MCF 10A (cell line): Measurements from ENCODE around the gene SLC24A1. TPM values are rescaled to one million over a fixed set of nuclear protein-coding genes. Genes with fewer than 3 reads are reported as not detected.

Source experiments
- BruUV-seq: library from RNA; stranded (reverse); fragments of 400-500 nt; replicated peaks from 2 replicates; lab custom pipeline; 2021; lab: Mats Ljungman, UMichigan
- CTCF ChIA-PET: fragments of 300-600 bp; sonication (Branson Sonifier 250); formaldehyde crosslinking; extraction: SDS; loops from one replicate; lab custom pipeline; 2021; ENCODE audit warnings: antibody characterized with exemption, inconsistent platforms; lab: Yijun Ruan, JAX
- POLR2A ChIA-PET: fragments of 300-600, 350-650 bp; sonication (Branson Sonifier 250); formaldehyde crosslinking; extraction: SDS; loops from one replicate; lab custom pipeline; 2020; ENCODE audit warnings: antibody characterized with exemption, inconsistent platforms; lab: Yijun Ruan, JAX
- DNase-seq: peaks from one replicate; pipeline ENCODE4 v3.0.0-alpha.2; 2018; ENCODE audit not compliant: unreplicated experiment
- H3K27ac Mint-ChIP-seq: one replicate; pipeline ENCODE4 v1.8.0; 2022; ENCODE audit warnings: mild to moderate bottlenecking, low read depth, mixed read lengths; ENCODE audit not compliant: unreplicated experiment
- H3K27me3 Mint-ChIP-seq: one replicate; pipeline ENCODE4 v1.8.0; 2022; ENCODE audit warnings: mixed read lengths; ENCODE audit not compliant: insufficient read depth, unreplicated experiment
- H3K36me3 Mint-ChIP-seq: one replicate; pipeline ENCODE4 v1.8.0; 2022; ENCODE audit warnings: mild to moderate bottlenecking, moderate library complexity, mixed read lengths; ENCODE audit not compliant: insufficient read depth, unreplicated experiment
- H3K4me1 Mint-ChIP-seq: one replicate; pipeline ENCODE4 v1.8.0; 2022; ENCODE audit warnings: mixed read lengths; ENCODE audit not compliant: insufficient read depth, unreplicated experiment
- H3K4me3 Mint-ChIP-seq: one replicate; pipeline ENCODE4 v1.8.0; 2022; ENCODE audit warnings: mild to moderate bottlenecking, moderate library complexity, mixed read lengths; ENCODE audit not compliant: unreplicated experiment
- H3K9me3 Mint-ChIP-seq: one replicate; pipeline ENCODE4 v1.8.0; 2022; ENCODE audit warnings: mixed read lengths; ENCODE audit not compliant: unreplicated experiment
- intact Hi-C: fragments of 100-400 bp; cut with micrococcal nuclease; formaldehyde crosslinking; loops from 2 replicates; pipeline ENCODE4 v1.14.1; 2022
- total RNA-seq: library from RNA; stranded (reverse); gene quantifications from 2 replicates; pipeline ENCODE4 v1.2.3, GENCODE V29; 2022
- TF ChIP-seq, protein P1 (sequence below): fragments of 200-600 bp; IDR thresholded peaks from one replicate; pipeline ENCODE4 v1.8.0; 2022; ENCODE audit warnings: antibody characterized with exemption, mild to moderate bottlenecking; ENCODE audit not compliant: unreplicated experiment

SLC24A1 gene
- total RNA-seq, 1 experiment from 2014 or later = 8.2 TPM

DNA sequence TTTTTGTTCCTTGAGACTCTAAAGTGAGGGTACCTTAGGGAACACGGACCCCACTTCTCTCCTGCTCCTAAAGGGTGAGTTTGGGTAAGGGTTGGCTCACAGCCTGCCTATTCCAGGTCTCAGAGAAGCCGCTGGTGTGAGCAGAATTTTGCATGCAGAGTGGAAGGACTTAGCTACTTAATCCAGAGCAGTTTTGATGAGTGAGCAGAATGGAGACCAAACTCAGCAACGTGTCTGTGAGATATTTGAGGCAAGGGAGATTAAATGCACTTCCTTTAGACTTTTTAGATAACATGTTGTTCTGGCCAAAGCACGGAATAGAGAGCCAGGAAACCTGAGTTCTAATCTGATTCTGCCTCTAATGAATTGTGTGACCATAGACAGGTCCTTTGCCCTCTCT lies 5.1 kb downstream of the SLC24A1 start:
- TF ChIP-seq, protein P1, sequence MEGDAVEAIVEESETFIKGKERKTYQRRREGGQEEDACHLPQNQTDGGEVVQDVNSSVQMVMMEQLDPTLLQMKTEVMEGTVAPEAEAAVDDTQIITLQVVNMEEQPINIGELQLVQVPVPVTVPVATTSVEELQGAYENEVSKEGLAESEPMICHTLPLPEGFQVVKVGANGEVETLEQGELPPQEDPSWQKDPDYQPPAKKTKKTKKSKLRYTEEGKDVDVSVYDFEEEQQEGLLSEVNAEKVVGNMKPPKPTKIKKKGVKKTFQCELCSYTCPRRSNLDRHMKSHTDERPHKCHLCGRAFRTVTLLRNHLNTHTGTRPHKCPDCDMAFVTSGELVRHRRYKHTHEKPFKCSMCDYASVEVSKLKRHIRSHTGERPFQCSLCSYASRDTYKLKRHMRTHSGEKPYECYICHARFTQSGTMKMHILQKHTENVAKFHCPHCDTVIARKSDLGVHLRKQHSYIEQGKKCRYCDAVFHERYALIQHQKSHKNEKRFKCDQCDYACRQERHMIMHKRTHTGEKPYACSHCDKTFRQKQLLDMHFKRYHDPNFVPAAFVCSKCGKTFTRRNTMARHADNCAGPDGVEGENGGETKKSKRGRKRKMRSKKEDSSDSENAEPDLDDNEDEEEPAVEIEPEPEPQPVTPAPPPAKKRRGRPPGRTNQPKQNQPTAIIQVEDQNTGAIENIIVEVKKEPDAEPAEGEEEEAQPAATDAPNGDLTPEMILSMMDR = no peak
- H3K27me3 Mint-ChIP-seq = no peaks in the 10 kb centered on the region
- ChIA-PET CTCF (interaction anchor here (4.5 kb wide), 1 partner anchor 12 kb away, joined by 22 read pairs; no protein-coding TSS in a partner anchor), POLR2A (interaction anchor here (1.0 kb wide), 1 partner anchor 16 kb away, joined by 4 read pairs; the partner anchor contains the start of gene INTS14)
- no peak overlapping the region for H3K27ac Mint-ChIP-seq
- H3K36me3 Mint-ChIP-seq = peaks cover 20% of the 10 kb centered on the region
- no TSS peak for BruUV-seq
- H3K4me3 Mint-ChIP-seq = no peak overlapping the region
- intact Hi-C loops = no loop called here
- H3K4me1 Mint-ChIP-seq = no peaks in the 10 kb centered on the region
- DNase-seq = no peak
- no peaks in the 10 kb centered on the region for H3K9me3 Mint-ChIP-seq

- H3K4me3 Mint-ChIP-seq = no peak overlapping the region
- H3K4me1 Mint-ChIP-seq = peaks cover 11% of the 10 kb centered on the region
- H3K27me3 Mint-ChIP-seq = no peaks in the 10 kb centered on the region
- TF ChIP-seq, protein P1 = no peak
- ChIA-PET POLR2A (no interaction called here), CTCF (interaction anchor here (0.7 to 4.5 kb wide), 3 partner anchors 9 to 19 kb away, joined by 3 to 22 read pairs (median 3); partner anchors contain the start of gene INTS14)
- intact Hi-C loops = no loop called here
- H3K36me3 Mint-ChIP-seq = peaks cover 13% of the 10 kb centered on the region
- BruUV-seq = no TSS peak
- no peak for DNase-seq
- H3K27ac Mint-ChIP-seq = no peak overlapping the region
- no peaks in the 10 kb centered on the region for H3K9me3 Mint-ChIP-seq
Observed at GRCh38 chr15:65629548-65629947, 7.8 kb downstream of the SLC24A1 start.

GRCh38 chr15:65630760-65631159 lies 9.0 kb downstream of the SLC24A1 start:
- intact Hi-C loops = no loop called here
- peaks cover 11% of the 10 kb centered on the region for H3K4me1 Mint-ChIP-seq
- H3K27ac Mint-ChIP-seq = no peak overlapping the region
- H3K27me3 Mint-ChIP-seq = no peaks in the 10 kb centered on the region
- no peak for DNase-seq
- peaks cover 7% of the 10 kb centered on the region for H3K36me3 Mint-ChIP-seq
- H3K4me3 Mint-ChIP-seq = no peak overlapping the region
- TF ChIP-seq, protein P1 = no peak
- BruUV-seq = no TSS peak
- POLR2A ChIA-PET = no interaction called here
- CTCF ChIA-PET = interaction anchor here (0.5 to 1.4 kb wide), 2 partner anchors 18 to 314 kb away, joined by 3 read pairs; no protein-coding TSS in a partner anchor
- no peaks in the 10 kb centered on the region for H3K9me3 Mint-ChIP-seq

GRCh38 chr15:65631503-65631902 lies 9.8 kb downstream of the SLC24A1 start:
- intact Hi-C loops = no loop called here

More at GRCh38 chr15:65631503-65631902, 9.8 kb downstream of the SLC24A1 start:
- no peaks in the 10 kb centered on the region for H3K9me3 Mint-ChIP-seq
- no peak overlapping the region for H3K27ac Mint-ChIP-seq
- ChIA-PET CTCF (no interaction called here), POLR2A (interaction anchor here (0.7 to 1.7 kb wide), 2 partner anchors 19 to 21 kb away, joined by 3 to 6 read pairs; partner anchors contain the start of gene INTS14)
- TF ChIP-seq, protein P1 = no peak
- no peaks in the 10 kb centered on the region for H3K36me3 Mint-ChIP-seq
- DNase-seq = no peak
- H3K4me3 Mint-ChIP-seq = no peak overlapping the region
- no peaks in the 10 kb centered on the region for H3K27me3 Mint-ChIP-seq
- no TSS peak for BruUV-seq
- peaks cover 11% of the 10 kb centered on the region for H3K4me1 Mint-ChIP-seq
